HepG2 (cell line): Measurements from ENCODE around the gene CHRNA5. TPM values are rescaled to one million over a fixed set of nuclear protein-coding genes. Genes with fewer than 3 reads are reported as not detected.

Experiments used
- CCAR2 ChIP-seq: fragments of 200-400 bp; formaldehyde crosslinking; optimal IDR thresholded peaks from 2 replicates; pipeline ENCODE3; 2018; ENCODE audit warnings: low read depth, mild to moderate bottlenecking, low read length, moderate library complexity
- HNRNPH1 ChIP-seq: fragments of 200-400 bp; formaldehyde crosslinking; optimal IDR thresholded peaks from 2 replicates; pipeline ENCODE3; 2017; ENCODE audit warnings: mild to moderate bottlenecking, low read depth, low read length
- HOMEZ ChIP-seq: IDR thresholded peaks from 2 replicates; pipeline ENCODE4 v1.6.1; 2016; ENCODE audit warnings: low read depth
- MXI1 ChIP-seq: IDR thresholded peaks from 3 replicates; pipeline ENCODE4 v1.6.1; 2012; ENCODE audit warnings: low read depth, low read length, inconsistent platforms, borderline replicate concordance
- RNF2 ChIP-seq: fragments of 450-650 bp; conservative IDR thresholded peaks from 2 replicates; pipeline ENCODE4 v1.6.1; 2016; ENCODE audit warnings: low read depth
- SOX5 ChIP-seq: IDR thresholded peaks from 2 replicates; pipeline ENCODE4 v1.6.1; 2016; ENCODE audit warnings: borderline replicate concordance
- SP4 ChIP-seq: sonication (generic); formaldehyde crosslinking; IDR thresholded peaks from 2 replicates; pipeline ENCODE4 v1.8.1; 2023; ENCODE audit warnings: mild to moderate bottlenecking, missing genetic modification reagents
- ZNF878 ChIP-seq: sonication (generic); formaldehyde crosslinking; IDR thresholded peaks from 2 replicates; pipeline ENCODE4 v1.8.1; 2023; ENCODE audit warnings: mild to moderate bottlenecking, missing genetic modification reagents, moderate library complexity
- polyA plus RNA-seq, 8 experiments: library from polyadenylated mRNA; depleted of rRNA in 3 of 8; stranded (reverse) in 7 of 8; unstranded in 1 of 8; fragments of >200 nt; fragmentation: Illumina TruSeq in 4 of 8; extraction: Trizol in 4 of 8; gene quantifications; 2 replicates each; pipeline versions ENCODE4 v1.2.1 to v1.2.3, GENCODE V29; 2011 to 2016; ENCODE audit warnings: low read depth in 4 of 8, missing spikeins in 1 of 8, mixed read lengths in 1 of 8; ENCODE audit not compliant: insufficient read depth in 1 of 8
- total RNA-seq, 5 experiments: library from RNA; depleted of rRNA; stranded (reverse); fragments of >200 nt; fragmentation: Illumina TruSeq; extraction: Trizol; gene quantifications; 2 replicates each; pipeline ENCODE4 v1.2.3, GENCODE V29; 2016; ENCODE audit warnings: low read depth in 1 of 5
- TF ChIP-seq, protein P1 (sequence below): sonication (generic); formaldehyde crosslinking; IDR thresholded peaks from 2 replicates; pipeline ENCODE4 v1.4.0; 2020; ENCODE audit warnings: missing genetic modification reagents
- TF ChIP-seq, protein P2 (sequence below): sonication (generic); formaldehyde crosslinking; IDR thresholded peaks from 2 replicates; pipeline ENCODE4 v1.5.0; 2020; ENCODE audit warnings: mild to moderate bottlenecking, missing genetic modification reagents, borderline replicate concordance

Gene CHRNA5
- total and polyA plus RNA-seq, 2 of the 13 experiments (the other 11 are each of a cell fraction or from before 2014, with no cell fraction given) = 3.7 to 10.5 TPM

DNA sequence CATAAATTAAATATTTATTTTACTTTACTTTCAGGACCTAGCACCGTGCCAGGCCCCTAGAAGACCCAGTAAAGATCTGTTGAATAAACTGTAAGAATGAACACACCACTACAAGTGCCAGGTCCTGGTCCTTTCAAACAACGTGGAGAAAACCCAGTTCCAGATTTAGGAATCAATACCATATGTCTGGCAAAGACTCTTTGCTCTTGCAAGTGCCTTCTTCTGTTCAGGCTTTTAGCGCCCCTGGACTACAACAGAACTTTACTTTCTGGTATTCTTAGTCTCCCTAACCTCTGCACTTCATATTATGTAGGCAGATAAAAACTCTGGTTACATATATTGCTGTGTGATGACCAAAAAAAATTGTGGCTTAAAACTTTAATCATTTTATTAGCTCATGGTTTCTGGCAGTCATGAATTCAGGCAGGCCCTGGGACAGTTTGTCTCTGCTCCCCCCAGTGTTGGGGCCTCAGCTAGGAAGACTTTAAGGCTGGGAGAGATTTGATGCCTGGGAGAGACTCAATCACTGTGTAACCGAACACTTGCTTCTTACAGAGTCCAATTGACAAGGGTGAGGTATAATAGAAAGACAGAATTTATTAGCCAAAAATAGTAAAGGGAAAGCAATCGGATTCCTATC, 27.9 kb upstream of the CHRNA5 start (continued):
- TF ChIP-seq MXI1 = no peak
- TF ChIP-seq, protein P1, sequence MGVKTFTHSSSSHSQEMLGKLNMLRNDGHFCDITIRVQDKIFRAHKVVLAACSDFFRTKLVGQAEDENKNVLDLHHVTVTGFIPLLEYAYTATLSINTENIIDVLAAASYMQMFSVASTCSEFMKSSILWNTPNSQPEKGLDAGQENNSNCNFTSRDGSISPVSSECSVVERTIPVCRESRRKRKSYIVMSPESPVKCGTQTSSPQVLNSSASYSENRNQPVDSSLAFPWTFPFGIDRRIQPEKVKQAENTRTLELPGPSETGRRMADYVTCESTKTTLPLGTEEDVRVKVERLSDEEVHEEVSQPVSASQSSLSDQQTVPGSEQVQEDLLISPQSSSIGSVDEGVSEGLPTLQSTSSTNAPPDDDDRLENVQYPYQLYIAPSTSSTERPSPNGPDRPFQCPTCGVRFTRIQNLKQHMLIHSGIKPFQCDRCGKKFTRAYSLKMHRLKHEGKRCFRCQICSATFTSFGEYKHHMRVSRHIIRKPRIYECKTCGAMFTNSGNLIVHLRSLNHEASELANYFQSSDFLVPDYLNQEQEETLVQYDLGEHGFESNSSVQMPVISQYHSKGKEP (CRISPR knock-in tag) = no peak
- TF ChIP-seq CCAR2 = no peak
- no peak for TF ChIP-seq HNRNPH1
- no peak for TF ChIP-seq RNF2
- TF ChIP-seq HOMEZ (CRISPR knock-in tag) = no peak
- TF ChIP-seq, protein P2, sequence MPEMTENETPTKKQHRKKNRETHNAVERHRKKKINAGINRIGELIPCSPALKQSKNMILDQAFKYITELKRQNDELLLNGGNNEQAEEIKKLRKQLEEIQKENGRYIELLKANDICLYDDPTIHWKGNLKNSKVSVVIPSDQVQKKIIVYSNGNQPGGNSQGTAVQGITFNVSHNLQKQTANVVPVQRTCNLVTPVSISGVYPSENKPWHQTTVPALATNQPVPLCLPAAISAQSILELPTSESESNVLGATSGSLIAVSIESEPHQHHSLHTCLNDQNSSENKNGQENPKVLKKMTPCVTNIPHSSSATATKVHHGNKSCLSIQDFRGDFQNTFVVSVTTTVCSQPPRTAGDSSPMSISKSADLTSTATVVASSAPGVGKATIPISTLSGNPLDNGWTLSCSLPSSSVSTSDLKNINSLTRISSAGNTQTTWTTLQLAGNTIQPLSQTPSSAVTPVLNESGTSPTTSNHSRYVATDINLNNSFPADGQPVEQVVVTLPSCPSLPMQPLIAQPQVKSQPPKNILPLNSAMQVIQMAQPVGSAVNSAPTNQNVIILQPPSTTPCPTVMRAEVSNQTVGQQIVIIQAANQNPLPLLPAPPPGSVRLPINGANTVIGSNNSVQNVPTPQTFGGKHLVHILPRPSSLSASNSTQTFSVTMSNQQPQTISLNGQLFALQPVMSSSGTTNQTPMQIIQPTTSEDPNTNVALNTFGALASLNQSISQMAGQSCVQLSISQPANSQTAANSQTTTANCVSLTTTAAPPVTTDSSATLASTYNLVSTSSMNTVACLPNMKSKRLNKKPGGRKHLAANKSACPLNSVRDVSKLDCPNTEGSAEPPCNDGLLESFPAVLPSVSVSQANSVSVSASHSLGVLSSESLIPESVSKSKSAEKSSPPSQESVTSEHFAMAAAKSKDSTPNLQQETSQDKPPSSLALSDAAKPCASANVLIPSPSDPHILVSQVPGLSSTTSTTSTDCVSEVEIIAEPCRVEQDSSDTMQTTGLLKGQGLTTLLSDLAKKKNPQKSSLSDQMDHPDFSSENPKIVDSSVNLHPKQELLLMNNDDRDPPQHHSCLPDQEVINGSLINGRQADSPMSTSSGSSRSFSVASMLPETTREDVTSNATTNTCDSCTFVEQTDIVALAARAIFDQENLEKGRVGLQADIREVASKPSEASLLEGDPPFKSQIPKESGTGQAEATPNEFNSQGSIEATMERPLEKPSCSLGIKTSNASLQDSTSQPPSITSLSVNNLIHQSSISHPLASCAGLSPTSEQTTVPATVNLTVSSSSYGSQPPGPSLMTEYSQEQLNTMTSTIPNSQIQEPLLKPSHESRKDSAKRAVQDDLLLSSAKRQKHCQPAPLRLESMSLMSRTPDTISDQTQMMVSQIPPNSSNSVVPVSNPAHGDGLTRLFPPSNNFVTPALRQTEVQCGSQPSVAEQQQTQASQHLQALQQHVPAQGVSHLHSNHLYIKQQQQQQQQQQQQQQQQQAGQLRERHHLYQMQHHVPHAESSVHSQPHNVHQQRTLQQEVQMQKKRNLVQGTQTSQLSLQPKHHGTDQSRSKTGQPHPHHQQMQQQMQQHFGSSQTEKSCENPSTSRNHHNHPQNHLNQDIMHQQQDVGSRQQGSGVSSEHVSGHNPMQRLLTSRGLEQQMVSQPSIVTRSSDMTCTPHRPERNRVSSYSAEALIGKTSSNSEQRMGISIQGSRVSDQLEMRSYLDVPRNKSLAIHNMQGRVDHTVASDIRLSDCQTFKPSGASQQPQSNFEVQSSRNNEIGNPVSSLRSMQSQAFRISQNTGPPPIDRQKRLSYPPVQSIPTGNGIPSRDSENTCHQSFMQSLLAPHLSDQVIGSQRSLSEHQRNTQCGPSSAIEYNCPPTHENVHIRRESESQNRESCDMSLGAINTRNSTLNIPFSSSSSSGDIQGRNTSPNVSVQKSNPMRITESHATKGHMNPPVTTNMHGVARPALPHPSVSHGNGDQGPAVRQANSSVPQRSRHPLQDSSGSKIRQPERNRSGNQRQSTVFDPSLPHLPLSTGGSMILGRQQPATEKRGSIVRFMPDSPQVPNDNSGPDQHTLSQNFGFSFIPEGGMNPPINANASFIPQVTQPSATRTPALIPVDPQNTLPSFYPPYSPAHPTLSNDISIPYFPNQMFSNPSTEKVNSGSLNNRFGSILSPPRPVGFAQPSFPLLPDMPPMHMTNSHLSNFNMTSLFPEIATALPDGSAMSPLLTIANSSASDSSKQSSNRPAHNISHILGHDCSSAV = no peak
- no peak for TF ChIP-seq ZNF878 (CRISPR knock-in tag)
- no peak for TF ChIP-seq SP4 (CRISPR knock-in tag)
- TF ChIP-seq SOX5 = no peak
- TF ChIP-seq, all 625 proteins: peak for 0
